ENCODE measurements around the gene CTCF.

CTCF gene

DNA sequence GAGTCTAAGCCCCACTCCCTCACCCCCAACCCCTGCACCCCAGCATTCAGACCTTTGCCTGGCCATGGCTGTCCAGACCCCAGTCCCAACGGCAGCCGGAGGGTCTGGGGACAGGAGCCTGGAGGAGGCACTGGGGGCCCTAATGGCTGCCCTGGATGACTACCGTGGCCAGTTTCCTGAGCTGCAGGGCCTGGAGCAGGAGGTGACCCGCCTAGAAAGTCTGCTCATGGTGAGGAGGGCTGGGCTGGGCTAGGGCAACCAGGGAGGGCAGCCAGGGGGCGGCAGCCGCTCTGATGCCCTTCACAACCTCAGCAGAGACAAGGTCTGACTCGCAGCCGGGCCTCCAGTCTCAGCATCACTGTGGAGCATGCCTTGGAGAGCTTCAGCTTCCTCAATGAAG is 19.3 kb upstream of the CTCF start:
- H3K9me3 ChIP-seq (ENCODE audit: control insufficient read depth in 2 of 2, low read length in 2 of 2) = no peaks in the 10 kb centered on the region
- no peak overlapping the region for H3K4me3 ChIP-seq (ENCODE audit: low read length in 2 of 2)
- no peak overlapping the region for H3K9ac ChIP-seq (ENCODE audit: low read length in 2 of 2)
- peaks cover 37 to 64% of the 10 kb centered on the region in 2 donors for H3K36me3 ChIP-seq (ENCODE audit: control insufficient read depth in 2 of 2, insufficient read depth in 2 of 2, low read length in 2 of 2)
- peaks cover 44% of the 10 kb centered on the region for H3K4me1 ChIP-seq (ENCODE audit: control insufficient read depth, insufficient read depth, low read length)
- H3K27me3 ChIP-seq (ENCODE audit: control insufficient read depth in 1 of 2, insufficient read depth in 2 of 2, low read length in 2 of 2) = no peaks in the 10 kb centered on the region
- H3K27ac ChIP-seq (ENCODE audit: low read length) = no peak overlapping the region

DNA sequence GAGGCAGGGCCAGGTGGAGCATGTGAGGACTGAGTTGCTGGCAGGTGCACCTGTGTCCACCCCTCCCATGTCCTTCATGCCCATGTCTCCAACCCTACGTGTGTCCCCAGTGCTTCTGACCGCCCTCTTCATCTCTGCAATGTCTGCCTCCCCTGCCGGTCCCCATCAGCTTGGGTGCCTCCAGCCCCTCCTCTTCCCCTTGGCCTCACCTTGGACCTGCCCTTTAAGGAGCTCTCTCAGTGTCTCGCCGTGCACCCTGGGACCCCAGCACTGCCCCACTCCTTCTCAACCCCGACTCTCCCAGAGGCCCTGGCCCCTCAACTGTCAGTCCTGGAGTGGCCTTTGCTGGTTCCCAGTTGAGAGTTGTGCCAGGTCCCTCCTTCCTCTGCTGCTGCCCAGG is 18.7 kb upstream of the CTCF start:
- Histone ChIP-seq H3K4me1 (ENCODE audit: control insufficient read depth, insufficient read depth, low read length) (peaks cover 39% of the 10 kb centered on the region), H3K27me3 (ENCODE audit: control insufficient read depth in 1 of 2, insufficient read depth in 2 of 2, low read length in 2 of 2) (no peaks in the 10 kb centered on the region), H3K36me3 (ENCODE audit: control insufficient read depth in 2 of 2, insufficient read depth in 2 of 2, low read length in 2 of 2) (peaks cover 37 to 64% of the 10 kb centered on the region in 2 donors), H3K9ac (ENCODE audit: low read length in 2 of 2) (no peak overlapping the region), H3K4me3 (ENCODE audit: low read length in 2 of 2) (no peak overlapping the region), H3K9me3 (ENCODE audit: control insufficient read depth in 2 of 2, low read length in 2 of 2) (no peaks in the 10 kb centered on the region), H3K27ac (ENCODE audit: low read length) (no peak overlapping the region)

DNA sequence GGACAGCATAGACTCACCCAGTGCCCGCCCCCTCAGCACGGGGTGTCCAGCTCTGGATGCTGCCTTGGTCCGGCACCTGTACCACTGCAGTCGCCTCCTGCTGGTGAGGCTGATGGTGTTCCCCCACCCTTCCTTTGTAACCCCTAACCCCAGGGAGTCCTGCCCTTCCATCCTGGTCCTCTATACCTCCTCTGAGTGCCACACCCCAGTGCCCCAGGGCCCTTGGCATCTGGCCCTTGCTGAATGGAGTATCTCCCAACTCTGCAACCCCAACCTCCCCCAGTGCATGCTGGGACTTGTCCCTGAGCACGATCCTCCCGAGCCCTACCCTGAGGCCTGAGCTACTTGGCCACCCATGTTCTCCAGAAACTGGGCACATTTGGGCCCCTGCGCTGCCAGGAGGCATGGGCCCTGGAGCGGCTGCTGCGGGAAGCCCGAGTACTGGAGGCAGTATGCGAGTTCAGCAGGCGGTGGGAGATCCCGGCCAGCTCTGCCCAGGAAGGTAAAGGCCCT is 17.9 kb upstream of the CTCF start:
- H3K27ac ChIP-seq (ENCODE audit: low read length) = peak overlapping the region; percentile 6

DNA sequence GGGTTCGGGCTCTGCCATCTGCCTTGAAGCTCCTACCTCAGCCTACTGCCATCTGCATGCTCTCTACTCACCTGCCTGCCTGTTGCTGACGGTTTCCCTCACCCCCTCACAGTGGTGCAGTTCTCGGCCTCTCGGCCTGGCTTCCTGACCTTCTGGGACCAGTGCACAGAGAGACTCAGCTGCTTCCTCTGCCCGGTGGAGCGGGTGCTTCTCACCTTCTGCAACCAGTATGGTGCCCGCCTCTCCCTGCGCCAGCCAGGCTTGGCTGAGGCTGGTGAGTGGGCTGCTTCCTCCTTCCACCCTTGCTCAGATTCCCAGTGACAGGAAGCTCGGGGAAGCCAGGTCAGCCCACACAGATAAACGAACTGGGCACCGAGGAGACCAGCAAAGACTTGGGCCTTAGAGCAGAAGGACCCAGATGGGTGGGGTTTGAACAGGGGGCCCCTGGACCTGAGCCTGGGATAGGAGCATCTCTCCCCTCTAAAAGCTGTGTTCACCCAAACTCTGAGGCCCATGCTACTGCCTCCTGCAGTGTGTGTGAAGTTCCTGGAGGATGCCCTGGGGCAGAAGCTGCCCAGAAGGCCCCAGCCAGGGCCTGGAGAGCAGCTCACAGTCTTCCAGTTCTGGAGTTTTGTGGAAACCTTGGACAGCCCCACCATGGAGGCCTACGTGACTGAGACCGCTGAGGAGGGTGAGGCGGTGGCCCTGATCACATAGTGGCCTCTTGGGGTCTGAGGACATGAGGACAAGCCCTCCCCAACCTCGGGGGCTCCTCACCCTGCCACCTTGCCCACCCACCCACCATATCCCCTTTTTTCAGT is 17.3 kb upstream of the CTCF start:
- Histone ChIP-seq H3K9ac (ENCODE audit: low read length in 2 of 2) (no peak overlapping the region), H3K4me1 (ENCODE audit: control insufficient read depth, insufficient read depth, low read length) (peaks cover 34% of the 10 kb centered on the region), H3K9me3 (ENCODE audit: control insufficient read depth in 2 of 2, low read length in 2 of 2) (no peaks in the 10 kb centered on the region), H3K4me3 (ENCODE audit: low read length in 2 of 2) (no peak overlapping the region), H3K27ac (ENCODE audit: low read length) (peak overlapping the region; percentile 6), H3K36me3 (ENCODE audit: control insufficient read depth in 2 of 2, insufficient read depth in 2 of 2, low read length in 2 of 2) (peaks cover 32 to 60% of the 10 kb centered on the region in 2 donors), H3K27me3 (ENCODE audit: control insufficient read depth in 1 of 2, insufficient read depth in 2 of 2, low read length in 2 of 2) (no peaks in the 10 kb centered on the region)

More for the DNA sequence above, 17.9 kb upstream of the CTCF start:
- no peak overlapping the region for H3K9ac ChIP-seq (ENCODE audit: low read length in 2 of 2)
- no peaks in the 10 kb centered on the region for H3K27me3 ChIP-seq (ENCODE audit: control insufficient read depth in 1 of 2, insufficient read depth in 2 of 2, low read length in 2 of 2)
- no peaks in the 10 kb centered on the region for H3K9me3 ChIP-seq (ENCODE audit: control insufficient read depth in 2 of 2, low read length in 2 of 2)
- H3K36me3 ChIP-seq (ENCODE audit: control insufficient read depth in 2 of 2, insufficient read depth in 2 of 2, low read length in 2 of 2) = peaks cover 37 to 65% of the 10 kb centered on the region in 2 donors
- no peak overlapping the region for H3K4me3 ChIP-seq (ENCODE audit: low read length in 2 of 2)
- peaks cover 31% of the 10 kb centered on the region for H3K4me1 ChIP-seq (ENCODE audit: control insufficient read depth, insufficient read depth, low read length)

DNA sequence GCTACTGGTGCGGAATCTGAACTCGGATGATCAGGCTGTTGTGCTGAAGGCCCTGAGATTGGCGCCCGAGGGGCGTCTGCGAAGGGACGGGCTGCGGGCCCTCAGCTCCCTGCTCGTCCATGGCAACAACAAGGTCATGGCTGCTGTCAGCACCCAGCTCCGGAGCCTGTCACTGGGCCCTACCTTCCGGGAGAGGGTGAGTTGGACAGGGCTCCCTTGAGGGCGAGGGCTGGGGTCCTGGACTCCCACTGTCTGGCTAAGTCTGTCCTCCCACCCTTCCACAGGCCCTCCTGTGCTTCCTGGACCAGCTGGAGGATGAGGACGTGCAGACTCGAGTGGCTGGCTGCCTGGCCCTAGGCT is 16.7 kb upstream of the CTCF start:
- Histone ChIP-seq H3K27ac (ENCODE audit: low read length) (no peak overlapping the region), H3K4me1 (ENCODE audit: control insufficient read depth, insufficient read depth, low read length) (peaks cover 35% of the 10 kb centered on the region), H3K4me3 (ENCODE audit: low read length in 2 of 2) (no peak overlapping the region), H3K9ac (ENCODE audit: low read length in 2 of 2) (no peak overlapping the region), H3K27me3 (ENCODE audit: control insufficient read depth in 1 of 2, insufficient read depth in 2 of 2, low read length in 2 of 2) (no peaks in the 10 kb centered on the region), H3K36me3 (ENCODE audit: control insufficient read depth in 2 of 2, insufficient read depth in 2 of 2, low read length in 2 of 2) (peaks cover 26 to 54% of the 10 kb centered on the region in 2 donors), H3K9me3 (ENCODE audit: control insufficient read depth in 2 of 2, low read length in 2 of 2) (no peaks in the 10 kb centered on the region)

DNA sequence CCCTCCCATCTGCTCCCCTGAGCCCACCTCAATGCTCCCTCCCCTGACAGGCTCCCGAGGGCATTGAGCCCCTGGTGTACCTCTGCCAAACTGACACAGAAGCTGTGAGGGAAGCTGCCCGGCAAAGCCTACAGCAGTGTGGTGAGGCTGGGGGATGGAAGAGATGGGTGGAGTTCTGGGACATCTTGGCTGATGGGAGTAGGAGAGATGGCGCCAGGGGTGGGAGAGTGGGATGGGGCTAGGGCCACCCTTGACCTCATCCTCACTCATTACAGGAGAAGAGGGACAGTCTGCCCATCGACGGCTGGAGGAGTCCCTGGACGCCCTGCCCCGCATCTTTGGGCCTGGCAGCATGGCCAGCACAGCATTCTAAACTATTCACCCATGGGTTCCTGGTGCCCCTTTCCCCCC is 16.2 kb upstream of the CTCF start:
- H3K27me3 ChIP-seq (ENCODE audit: control insufficient read depth in 1 of 2, insufficient read depth in 2 of 2, low read length in 2 of 2) = no peaks in the 10 kb centered on the region
- H3K27ac ChIP-seq (ENCODE audit: low read length) = peak overlapping the region; percentile 18
- H3K36me3 ChIP-seq (ENCODE audit: control insufficient read depth in 2 of 2, insufficient read depth in 2 of 2, low read length in 2 of 2) = peaks cover 23 to 52% of the 10 kb centered on the region in 2 donors
- no peak overlapping the region for H3K4me3 ChIP-seq (ENCODE audit: low read length in 2 of 2)
- no peaks in the 10 kb centered on the region for H3K9me3 ChIP-seq (ENCODE audit: control insufficient read depth in 2 of 2, low read length in 2 of 2)
- peaks cover 35% of the 10 kb centered on the region for H3K4me1 ChIP-seq (ENCODE audit: control insufficient read depth, insufficient read depth, low read length)
- H3K9ac ChIP-seq (ENCODE audit: low read length in 2 of 2) = no peak overlapping the region

DNA sequence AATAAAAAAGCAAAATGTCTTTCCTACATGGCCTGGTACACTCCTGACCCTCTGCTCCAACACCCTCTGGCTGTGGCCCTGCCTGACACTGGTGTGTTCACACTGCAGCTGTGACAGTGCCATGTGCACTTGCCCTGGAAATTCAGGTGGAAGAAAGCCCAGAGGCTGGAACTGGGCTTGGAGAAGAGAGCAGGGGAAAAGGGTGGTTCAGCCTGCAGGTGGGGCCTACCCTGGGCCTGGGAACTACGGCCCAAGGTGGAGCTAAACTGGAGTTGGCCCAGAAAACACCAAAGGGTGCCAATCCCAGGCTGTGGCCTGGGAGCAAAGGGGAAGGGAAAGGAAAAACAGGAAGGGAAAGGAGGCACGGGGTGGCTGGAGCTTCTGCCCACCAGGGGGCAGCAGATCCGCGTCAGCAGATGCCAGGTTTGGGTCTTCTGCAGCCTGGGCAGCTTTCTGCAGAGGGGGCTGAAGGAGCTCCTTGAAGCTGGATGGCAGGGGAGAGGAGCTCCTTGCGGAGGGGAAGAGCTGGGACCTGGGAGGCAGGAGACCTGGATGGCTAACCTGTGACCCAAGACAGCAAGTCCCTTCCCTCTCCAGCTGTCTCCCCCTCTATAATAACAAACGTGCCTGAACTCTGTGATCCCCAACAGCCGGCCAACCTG is 15.4 kb upstream of the CTCF start:
- H3K9me3 ChIP-seq (ENCODE audit: control insufficient read depth in 2 of 2, low read length in 2 of 2) = no peaks in the 10 kb centered on the region
- peaks cover 34% of the 10 kb centered on the region for H3K4me1 ChIP-seq (ENCODE audit: control insufficient read depth, insufficient read depth, low read length)
- H3K27ac ChIP-seq (ENCODE audit: low read length) = peak overlapping the region; percentile 18
- H3K4me3 ChIP-seq (ENCODE audit: low read length in 2 of 2) = no peak overlapping the region
- no peak overlapping the region for H3K9ac ChIP-seq (ENCODE audit: low read length in 2 of 2)
- H3K36me3 ChIP-seq (ENCODE audit: control insufficient read depth in 2 of 2, insufficient read depth in 2 of 2, low read length in 2 of 2) = peaks cover 16 to 47% of the 10 kb centered on the region in 2 donors
- H3K27me3 ChIP-seq (ENCODE audit: control insufficient read depth in 1 of 2, insufficient read depth in 2 of 2, low read length in 2 of 2) = no peaks in the 10 kb centered on the region

DNA sequence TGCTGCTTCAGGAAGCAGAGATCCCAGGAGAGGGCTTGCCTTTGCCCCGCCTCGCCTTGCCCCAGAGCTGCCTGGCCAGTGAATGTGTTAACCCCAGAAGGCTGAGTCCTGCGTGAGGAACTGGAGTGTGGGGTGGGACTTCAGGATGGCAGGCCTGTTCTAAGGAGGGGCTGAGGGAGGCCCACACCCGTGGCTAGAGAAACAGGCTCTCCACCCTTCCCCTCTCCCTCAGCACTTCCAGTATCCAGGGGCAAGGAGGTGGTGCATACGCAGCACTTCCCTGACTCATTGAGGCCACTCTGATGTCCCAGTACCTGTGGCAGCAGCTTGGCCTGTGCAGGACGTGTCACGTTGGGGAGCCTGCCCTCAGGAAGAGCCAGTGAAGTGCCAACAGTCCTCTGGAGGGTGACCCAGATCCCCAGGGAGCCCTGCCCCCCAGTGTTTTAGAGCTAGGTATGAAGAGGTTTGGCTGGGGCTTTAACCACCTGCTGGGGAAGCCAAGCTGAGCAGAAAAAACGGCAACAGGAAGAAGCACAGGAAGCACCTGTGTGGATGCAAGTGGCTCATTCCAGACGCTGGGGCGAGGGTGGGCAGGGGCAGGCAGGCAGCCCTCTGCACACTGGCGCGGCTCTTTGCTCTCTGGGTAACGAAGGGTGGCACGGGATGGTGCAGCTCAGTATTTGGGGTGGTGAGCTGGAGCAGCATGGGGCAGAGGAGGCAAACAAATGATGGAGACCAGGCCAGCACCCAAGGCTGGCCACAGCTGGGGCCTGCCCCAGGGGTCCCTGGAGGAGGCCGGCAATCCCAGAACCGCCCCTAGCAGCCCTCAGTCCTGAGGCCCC is 14.7 kb upstream of the CTCF start:
- H3K4me1 ChIP-seq (ENCODE audit: control insufficient read depth, insufficient read depth, low read length) = peaks cover 40% of the 10 kb centered on the region
- H3K36me3 ChIP-seq (ENCODE audit: control insufficient read depth in 2 of 2, insufficient read depth in 2 of 2, low read length in 2 of 2) = peaks cover 10 to 42% of the 10 kb centered on the region in 2 donors
- no peak overlapping the region for H3K27ac ChIP-seq (ENCODE audit: low read length)

DNA sequence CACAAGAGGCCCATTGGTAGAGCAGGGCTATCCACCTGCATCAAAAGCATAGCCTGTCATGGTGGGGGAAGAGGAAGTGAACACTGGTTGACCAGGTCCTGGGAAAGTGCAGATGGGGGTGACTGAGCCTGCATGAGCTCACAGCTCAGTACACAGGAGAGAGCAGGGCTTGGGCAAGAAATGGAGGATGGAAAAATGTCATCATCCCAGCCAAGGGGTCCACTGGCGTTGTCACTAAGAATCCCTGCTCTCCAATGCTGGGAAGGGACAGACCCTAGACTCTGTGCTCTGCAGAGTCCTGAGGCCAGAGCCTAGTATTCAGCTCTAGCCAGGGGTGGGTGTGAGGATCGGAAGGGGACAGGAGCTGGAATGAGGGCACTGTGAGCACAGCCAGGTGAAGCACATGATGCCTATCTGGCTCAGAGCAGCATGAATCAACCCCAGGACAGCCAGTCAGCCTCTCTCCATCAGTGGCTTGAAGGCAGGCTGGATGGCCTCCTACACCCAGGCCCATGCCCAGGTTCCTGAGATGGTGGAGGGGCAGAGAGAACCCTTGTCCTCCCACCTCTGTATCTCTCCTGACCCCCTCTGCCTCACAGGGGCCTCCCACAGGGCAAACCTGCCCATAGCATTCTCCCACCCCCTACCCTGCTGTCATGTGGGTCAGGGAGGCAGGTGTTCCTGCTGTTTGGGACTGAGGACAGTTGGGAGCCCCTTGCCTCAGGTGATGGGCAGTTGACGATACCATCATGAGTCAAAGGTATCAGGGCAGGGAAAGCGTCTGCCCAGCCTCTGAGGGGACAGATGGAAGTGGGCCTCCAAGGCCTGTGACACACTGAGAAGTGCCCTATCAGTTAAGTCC is 13.8 kb upstream of the CTCF start:
- Histone ChIP-seq H3K4me1 (ENCODE audit: control insufficient read depth, insufficient read depth, low read length) (peaks cover 45% of the 10 kb centered on the region), H3K4me3 (ENCODE audit: low read length in 2 of 2) (no peak overlapping the region)

More for the DNA sequence above, 14.7 kb upstream of the CTCF start:
- no peaks in the 10 kb centered on the region for H3K9me3 ChIP-seq (ENCODE audit: control insufficient read depth in 2 of 2, low read length in 2 of 2)
- no peaks in the 10 kb centered on the region for H3K27me3 ChIP-seq (ENCODE audit: control insufficient read depth in 1 of 2, insufficient read depth in 2 of 2, low read length in 2 of 2)
- H3K4me3 ChIP-seq (ENCODE audit: low read length in 2 of 2) = no peak overlapping the region
- no peak overlapping the region for H3K9ac ChIP-seq (ENCODE audit: low read length in 2 of 2)

DNA sequence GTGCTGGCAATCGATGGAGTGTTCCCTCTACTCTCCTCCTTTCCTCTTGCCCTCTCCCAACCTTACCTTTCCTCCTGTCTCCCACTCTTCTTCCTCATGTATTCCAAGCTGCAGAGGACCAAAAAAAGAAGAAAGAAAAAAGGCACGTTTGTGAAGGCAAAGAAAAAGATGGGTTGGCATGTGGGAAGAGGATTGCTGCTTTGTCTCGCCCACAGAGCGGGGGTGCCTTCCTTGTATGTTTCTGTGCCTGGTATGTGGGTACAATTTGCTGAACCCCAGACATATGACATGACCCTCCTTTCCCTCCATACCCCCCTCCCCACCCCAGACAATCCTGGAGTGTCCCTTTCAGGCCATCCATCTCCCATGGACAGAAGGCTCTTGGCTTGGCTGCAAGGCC is 13.1 kb upstream of the CTCF start:
- Histone ChIP-seq H3K4me1 (ENCODE audit: control insufficient read depth, insufficient read depth, low read length) (peaks cover 44% of the 10 kb centered on the region), H3K36me3 (ENCODE audit: control insufficient read depth in 2 of 2, insufficient read depth in 2 of 2, low read length in 2 of 2) (peaks cover 8 to 33% of the 10 kb centered on the region in 2 donors), H3K27ac (ENCODE audit: low read length) (no peak overlapping the region)

More for the DNA sequence above, 13.8 kb upstream of the CTCF start:
- Histone ChIP-seq H3K36me3 (ENCODE audit: control insufficient read depth in 2 of 2, insufficient read depth in 2 of 2, low read length in 2 of 2) (peaks cover 10 to 36% of the 10 kb centered on the region in 2 donors), H3K27ac (ENCODE audit: low read length) (no peak overlapping the region), H3K27me3 (ENCODE audit: control insufficient read depth in 1 of 2, insufficient read depth in 2 of 2, low read length in 2 of 2) (no peaks in the 10 kb centered on the region), H3K9ac (ENCODE audit: low read length in 2 of 2) (no peak overlapping the region), H3K9me3 (ENCODE audit: control insufficient read depth in 2 of 2, low read length in 2 of 2) (no peaks in the 10 kb centered on the region)

More for the DNA sequence above, 13.1 kb upstream of the CTCF start:
- Histone ChIP-seq H3K4me3 (ENCODE audit: low read length in 2 of 2) (no peak overlapping the region), H3K9ac (ENCODE audit: low read length in 2 of 2) (no peak overlapping the region), H3K9me3 (ENCODE audit: control insufficient read depth in 2 of 2, low read length in 2 of 2) (no peaks in the 10 kb centered on the region), H3K27me3 (ENCODE audit: control insufficient read depth in 1 of 2, insufficient read depth in 2 of 2, low read length in 2 of 2) (no peaks in the 10 kb centered on the region)
